DOHH2 (cell line): ENCODE data around the gene POLRMT.

ENCODE experiments used
- H3F3A ChIP-seq: fragments of 200-600 bp; sonication (generic), shearing (Covaris generic); 2 replicates; pipeline ENCODE4 v1.6.0; 2016; ENCODE audit warnings: antibody characterized with exemption, mild to moderate bottlenecking; ENCODE audit not compliant: control insufficient read depth, insufficient read depth
- H3K27ac ChIP-seq: fragments of 200-600 bp; sonication (generic); 2 replicates; pipeline ENCODE4 v1.5.1; 2014; ENCODE audit warnings: low read depth, mild to moderate bottlenecking, low read length, moderate library complexity
- H3K27me3 ChIP-seq: fragments of 200-600 bp; sonication (generic); 2 replicates; pipeline ENCODE4 v1.6.1; 2014; ENCODE audit warnings: mild to moderate bottlenecking, low read length, mixed read lengths; ENCODE audit not compliant: control insufficient read depth
- H3K36me3 ChIP-seq: fragments of 200-600 bp; sonication (generic); 2 replicates; pipeline ENCODE4 v1.6.1; 2014; ENCODE audit warnings: mild to moderate bottlenecking, low read length, moderate library complexity, mixed read lengths; ENCODE audit not compliant: control insufficient read depth
- H3K4me1 ChIP-seq: fragments of 200-600 bp; sonication (generic); 2 replicates; pipeline ENCODE4 v1.6.1; 2014; ENCODE audit warnings: mild to moderate bottlenecking, low read length, mixed read lengths; ENCODE audit not compliant: control insufficient read depth
- H3K4me2 ChIP-seq: fragments of 200-600 bp; sonication (generic); 2 replicates; pipeline ENCODE4 v1.6.0; 2014; ENCODE audit warnings: mild to moderate bottlenecking, low read length, moderate library complexity
- H3K4me3 ChIP-seq: fragments of 200-600 bp; sonication (generic); 2 replicates; pipeline ENCODE4 v1.5.1; 2014; ENCODE audit warnings: mild to moderate bottlenecking, low read length, mixed read lengths
- H3K79me2 ChIP-seq: fragments of 200-600 bp; sonication (generic); 2 replicates; pipeline ENCODE4 v1.6.1; 2014; ENCODE audit warnings: mild to moderate bottlenecking, low read length, mixed read lengths; ENCODE audit not compliant: control insufficient read depth
- H3K9me2 ChIP-seq: fragments of 200-600 bp; sonication (generic); replicated peaks from 2 replicates; pipeline ENCODE4 v1.6.1; 2014; ENCODE audit warnings: mild to moderate bottlenecking, low read length, mixed read lengths; ENCODE audit not compliant: control insufficient read depth
- H3K9me3 ChIP-seq: fragments of 200-600 bp; sonication (generic); 2 replicates; pipeline ENCODE4 v1.6.1; 2014; ENCODE audit warnings: antibody characterized with exemption, low read length, mixed read lengths; ENCODE audit not compliant: control insufficient read depth, insufficient read depth
- H4K20me1 ChIP-seq: fragments of 200-600 bp; sonication (generic); 2 replicates; pipeline ENCODE4 v1.6.0; 2014; ENCODE audit warnings: low read depth, mild to moderate bottlenecking, antibody characterized with exemption, low read length, moderate library complexity; ENCODE audit not compliant: control insufficient read depth, insufficient read depth
- CTCF ChIP-seq: fragments of 200-600 bp; sonication (generic); IDR thresholded peaks from one replicate; pipeline ENCODE4 v1.5.1; 2014; ENCODE audit warnings: antibody characterized with exemption, mild to moderate bottlenecking, low read depth, low read length; ENCODE audit not compliant: poor library complexity, severe bottlenecking
- EZH2phosphoT487 ChIP-seq: fragments of 200-600 bp; sonication (generic); IDR thresholded peaks from 2 replicates; pipeline ENCODE4 v1.6.1; 2017; ENCODE audit warnings: borderline replicate concordance, mild to moderate bottlenecking, antibody characterized with exemption, low read length, moderate library complexity, mixed read lengths

Gene POLRMT

GRCh38 chr19:656751-657559, 23.6 kb upstream of the POLRMT start:
- Histone ChIP-seq H3K9me3 (no peaks in the 10 kb centered on the region), H4K20me1 (peaks cover 47% of the 10 kb centered on the region), H3K79me2 (peaks cover 100% of the 10 kb centered on the region), H3K4me3 (no peak overlapping the region), H3F3A (no peaks in the 10 kb centered on the region), H3K4me2 (no peak overlapping the region), H3K9me2 (no peaks in the 10 kb centered on the region), H3K36me3 (peaks cover 87% of the 10 kb centered on the region), H3K4me1 (peaks cover 16% of the 10 kb centered on the region), H3K27ac (no peak overlapping the region), H3K27me3 (no peaks in the 10 kb centered on the region)
- TF ChIP-seq CTCF (no peak), EZH2phosphoT487 (no peak)

GRCh38 chr19:655691-656090, 22.4 kb upstream of the POLRMT start:
- Histone ChIP-seq H3K27ac (no peak overlapping the region), H3K4me1 (peaks cover 9% of the 10 kb centered on the region)
- no peak for TF ChIP-seq CTCF
- no peak for TF ChIP-seq EZH2phosphoT487

GRCh38 chr19:653425-653824, 20.1 kb upstream of the POLRMT start:
- Histone ChIP-seq H3F3A (no peaks in the 10 kb centered on the region), H3K4me2 (no peak overlapping the region), H3K4me3 (no peak overlapping the region), H4K20me1 (peaks cover 23% of the 10 kb centered on the region), H3K9me2 (no peaks in the 10 kb centered on the region), H3K79me2 (peaks cover 75% of the 10 kb centered on the region), H3K36me3 (peaks cover 82% of the 10 kb centered on the region), H3K9me3 (no peaks in the 10 kb centered on the region), H3K27me3 (no peaks in the 10 kb centered on the region), H3K27ac (no peak overlapping the region), H3K4me1 (no peaks in the 10 kb centered on the region)
- TF ChIP-seq EZH2phosphoT487 (no peak), CTCF (no peak)

More at GRCh38 chr19:655691-656090, 22.4 kb upstream of the POLRMT start:
- Histone ChIP-seq H3K9me3 (no peaks in the 10 kb centered on the region), H3K79me2 (peaks cover 98% of the 10 kb centered on the region), H3K27me3 (no peaks in the 10 kb centered on the region), H3K36me3 (peaks cover 87% of the 10 kb centered on the region), H3K9me2 (no peaks in the 10 kb centered on the region), H3K4me3 (no peak overlapping the region), H3K4me2 (no peak overlapping the region), H4K20me1 (peaks cover 42% of the 10 kb centered on the region), H3F3A (no peaks in the 10 kb centered on the region)
